HG03469 (cell line): ENCODE data around the gene RNASE4.
"Not testable (repeated sequence)": the region's sequence is repeated elsewhere in the genome, so short reads cannot be mapped to it uniquely, and the experiment has no call there.

ENCODE experiments used
- ATAC-seq: cut with Tn5 transposase; IDR thresholded peaks from one replicate; pipeline ENCODE4 v1.9.1; 2021; ENCODE audit warnings: mild to moderate bottlenecking, moderate library complexity, moderate number of reproducible peaks; ENCODE audit not compliant: unreplicated experiment

Gene RNASE4

GRCh38 chr14:20734430-20734806 lies 50.1 kb downstream of the RNASE4 start:
- no peak for ATAC-seq

DNA sequence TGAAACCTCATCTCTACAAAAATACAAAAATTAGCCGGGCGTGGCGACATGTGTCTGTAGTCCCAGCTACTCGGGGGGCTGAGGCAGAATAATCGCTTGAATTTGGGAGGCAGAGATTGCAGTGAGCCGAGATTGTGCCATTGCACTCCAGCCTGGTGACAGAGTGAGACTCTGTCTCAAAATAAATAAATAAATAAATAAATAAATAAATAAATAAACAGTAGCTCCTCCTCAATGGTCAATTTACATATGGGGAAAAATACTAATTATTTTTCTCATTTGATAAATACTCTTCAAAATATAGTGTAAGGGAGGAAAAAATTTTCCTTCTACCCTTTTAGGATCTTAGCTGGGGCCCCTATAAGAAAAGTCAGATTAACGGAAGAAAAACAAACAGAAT lies 53.9 kb downstream of the RNASE4 start:
- not testable (repeated sequence) for ATAC-seq

DNA sequence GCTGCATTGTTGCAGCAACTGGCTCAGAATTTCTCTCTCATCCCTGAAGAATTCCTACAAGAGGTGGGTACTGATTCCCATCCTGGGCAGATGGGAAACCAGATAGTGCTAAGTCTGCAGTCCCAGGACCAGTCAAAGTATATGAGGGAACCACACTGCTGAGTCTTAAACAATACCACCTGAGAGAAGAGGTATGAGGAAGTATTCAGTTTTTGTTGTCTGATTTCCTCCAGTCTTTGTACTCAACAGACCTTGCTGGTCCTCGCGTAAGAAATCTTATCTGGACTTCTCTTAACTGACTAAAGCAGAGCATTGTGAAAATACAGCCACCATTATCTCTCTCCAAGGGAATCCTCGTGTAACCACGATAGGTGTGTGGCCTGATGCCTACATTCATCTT lies 57.8 kb downstream of the RNASE4 start:
- no peak for ATAC-seq

DNA sequence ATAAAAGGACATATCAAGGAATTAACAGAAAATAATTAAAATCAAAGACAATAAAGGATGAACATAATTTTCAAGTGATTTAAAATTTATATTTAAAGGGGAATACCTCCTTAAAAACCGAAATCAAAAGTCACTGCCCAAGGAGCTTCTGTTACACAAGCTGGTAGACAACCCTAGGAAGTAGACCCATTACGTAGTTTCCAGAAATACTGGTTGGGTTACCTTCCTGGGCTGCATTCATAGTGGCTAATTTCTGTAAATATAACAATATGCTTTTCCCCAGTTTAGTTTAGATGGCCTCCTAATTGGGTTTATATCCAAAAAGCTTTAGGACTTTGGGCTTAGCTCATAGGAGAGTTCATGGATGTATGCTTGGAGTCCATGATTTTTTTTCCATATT lies 59.2 kb downstream of the RNASE4 start:
- no peak for ATAC-seq

GRCh38 chr14:20745571-20746358 lies 61.4 kb downstream of the RNASE4 start, which contains the start of gene EDDM3A:
TSS of gene EDDM3A (plus strand) at chr14:20745887. CDS start at chr14:20747581, 1,694 bp downstream.
- ATAC-seq, result no peak

GRCh38 chr14:20746566-20746965 lies 62.2 kb downstream of the RNASE4 start:
- ATAC-seq, result no peak

DNA sequence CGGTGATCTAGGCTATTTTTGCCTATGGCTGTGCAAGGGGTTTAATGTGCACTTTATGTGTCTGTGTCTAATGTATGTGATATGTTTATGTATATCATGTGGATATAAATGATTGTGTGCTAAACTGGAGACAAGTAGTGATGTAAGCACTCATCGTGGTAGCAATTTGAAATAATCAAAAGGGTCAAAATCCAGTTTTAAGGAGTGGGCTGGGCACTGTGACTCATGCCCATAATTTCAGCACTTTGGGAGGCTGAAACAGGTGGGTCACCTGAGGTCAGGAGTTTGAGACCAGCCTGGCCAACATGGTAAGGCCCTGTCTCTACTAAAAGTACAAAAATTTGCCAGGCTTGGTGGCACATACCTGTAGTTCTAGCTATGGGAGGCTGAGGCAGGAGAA lies 64.1 kb downstream of the RNASE4 start:
- ATAC-seq, result no peak

DNA sequence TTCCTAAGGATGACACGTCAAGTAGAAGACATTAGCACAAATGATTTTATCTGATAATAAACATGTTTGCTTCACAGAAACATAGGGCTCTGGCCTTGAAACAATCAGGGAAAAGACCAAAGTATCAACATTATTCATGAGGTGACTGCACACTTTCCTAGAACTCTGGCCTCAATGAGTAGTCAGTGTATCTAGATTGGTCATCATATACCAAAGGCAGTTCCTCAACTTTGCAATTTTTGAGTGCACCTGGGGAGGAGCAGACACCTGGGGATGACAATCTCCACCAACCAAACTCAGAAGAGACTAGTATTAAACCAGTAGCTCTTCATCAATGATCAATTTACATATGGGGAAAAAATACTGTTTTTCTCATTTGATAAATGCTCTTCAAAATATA lies 65.8 kb downstream of the RNASE4 start:
- ATAC-seq, result no peak
